Right hindlimb (tissue), 1 donor: Measurements from ENCODE around the gene KTI12.
"Not testable (repeated sequence)": the region's sequence is repeated elsewhere in the genome, so short reads cannot be mapped to it uniquely, and the experiment has no call there.

Experiments
- DNase-seq: peaks from one replicate; pipeline ENCODE4 v3.0.0-alpha.2; 2018

The KTI12 gene, protein sequence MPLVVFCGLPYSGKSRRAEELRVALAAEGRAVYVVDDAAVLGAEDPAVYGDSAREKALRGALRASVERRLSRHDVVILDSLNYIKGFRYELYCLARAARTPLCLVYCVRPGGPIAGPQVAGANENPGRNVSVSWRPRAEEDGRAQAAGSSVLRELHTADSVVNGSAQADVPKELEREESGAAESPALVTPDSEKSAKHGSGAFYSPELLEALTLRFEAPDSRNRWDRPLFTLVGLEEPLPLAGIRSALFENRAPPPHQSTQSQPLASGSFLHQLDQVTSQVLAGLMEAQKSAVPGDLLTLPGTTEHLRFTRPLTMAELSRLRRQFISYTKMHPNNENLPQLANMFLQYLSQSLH

DNA sequence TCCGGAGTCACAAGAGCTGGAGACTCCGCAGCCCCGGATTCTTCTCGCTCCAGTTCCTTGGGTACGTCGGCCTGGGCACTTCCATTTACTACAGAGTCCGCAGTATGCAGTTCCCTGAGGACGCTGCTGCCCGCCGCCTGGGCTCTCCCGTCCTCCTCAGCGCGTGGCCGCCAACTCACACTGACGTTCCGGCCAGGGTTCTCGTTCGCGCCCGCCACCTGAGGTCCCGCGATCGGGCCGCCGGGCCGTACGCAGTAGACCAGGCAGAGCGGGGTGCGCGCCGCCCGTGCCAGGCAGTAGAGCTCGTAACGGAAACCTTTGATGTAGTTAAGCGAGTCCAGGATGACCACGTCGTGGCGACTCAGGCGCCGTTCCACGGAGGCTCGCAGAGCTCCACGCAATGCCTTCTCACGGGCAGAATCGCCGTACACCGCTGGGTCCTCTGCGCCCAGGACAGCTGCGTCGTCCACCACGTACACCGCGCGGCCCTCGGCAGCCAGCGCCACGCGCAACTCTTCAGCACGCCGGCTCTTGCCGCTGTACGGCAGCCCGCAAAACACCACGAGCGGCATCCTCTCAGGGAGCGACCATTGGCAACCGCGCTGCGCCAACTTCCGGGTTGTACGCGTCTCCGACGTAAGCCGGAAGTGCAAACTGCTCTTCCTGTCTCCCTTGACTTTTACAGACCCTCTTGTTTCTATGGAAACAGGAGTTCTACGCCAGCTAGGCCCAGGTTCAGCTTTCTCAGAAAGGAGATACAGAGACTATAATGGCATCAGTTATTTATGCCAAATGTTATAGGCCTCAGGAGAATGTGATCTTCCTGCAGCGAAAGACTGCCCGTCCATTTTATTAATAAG lies at the start of gene KTI12:
TSS of gene KTI12 (minus strand) at position 621 of the 860 bp plus-strand sequence. CDS start at position 572, 49 bp downstream.
- DNase-seq: peak; percentile 93

DNA sequence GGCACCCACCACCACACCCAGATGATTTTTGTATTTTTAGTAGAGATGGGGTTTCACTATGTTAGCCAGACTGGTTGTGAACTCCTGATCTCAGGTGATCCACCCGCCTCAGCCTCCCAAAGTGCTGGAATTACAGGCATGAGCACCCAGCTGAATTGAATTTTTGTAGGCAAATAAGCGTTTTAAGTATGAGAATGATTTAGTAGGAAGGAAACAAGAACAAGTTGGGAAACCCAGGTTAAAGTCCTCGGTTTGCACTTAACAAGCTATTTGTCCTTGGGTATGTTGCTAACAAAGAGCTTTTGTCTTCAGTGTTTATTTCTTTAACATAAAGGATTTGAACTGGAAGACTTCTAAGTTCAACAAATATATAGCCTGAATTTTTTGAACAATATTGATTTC lies 46.4 kb upstream of the KTI12 start:
- no peak for DNase-seq

DNA sequence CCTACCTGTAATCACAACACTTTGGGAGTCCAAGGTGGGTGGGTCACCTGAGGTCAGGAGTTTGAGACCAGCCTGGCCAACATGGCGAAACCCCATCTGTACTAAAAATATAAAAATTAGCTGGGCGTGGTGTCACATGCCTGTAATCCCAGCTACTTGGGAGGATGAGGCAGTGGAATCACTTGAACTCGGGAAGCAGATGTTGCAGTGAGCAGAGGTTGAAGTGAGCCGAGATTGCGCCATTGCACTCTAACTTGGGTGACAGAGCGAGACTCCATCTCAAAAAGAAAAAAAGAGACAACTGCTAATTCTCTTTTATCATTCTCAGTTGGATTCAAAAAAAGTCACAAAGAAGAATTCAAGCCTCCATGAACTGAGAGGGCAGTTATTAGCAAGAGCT lies 43.7 kb upstream of the KTI12 start:
- not testable (repeated sequence) for DNase-seq

DNA sequence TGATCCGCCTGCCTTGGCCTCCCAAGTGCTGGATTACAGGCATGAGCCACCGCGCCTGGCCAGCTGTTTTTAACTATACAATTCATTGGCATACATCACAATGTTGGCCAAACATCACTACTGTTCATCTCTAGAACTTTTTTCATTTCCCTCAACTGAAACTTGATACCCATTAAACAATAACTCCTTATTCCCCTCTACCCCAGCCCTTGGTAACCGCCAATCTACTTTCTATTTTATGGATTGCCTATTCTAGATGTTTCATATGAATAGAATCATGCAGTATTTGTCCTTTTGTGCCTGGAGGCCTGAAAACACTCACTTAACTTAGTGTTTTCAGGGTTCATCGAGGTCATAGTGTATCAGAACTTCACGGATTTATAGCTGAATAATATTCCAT lies 38.7 kb upstream of the KTI12 start:
- DNase-seq: no peak

DNA sequence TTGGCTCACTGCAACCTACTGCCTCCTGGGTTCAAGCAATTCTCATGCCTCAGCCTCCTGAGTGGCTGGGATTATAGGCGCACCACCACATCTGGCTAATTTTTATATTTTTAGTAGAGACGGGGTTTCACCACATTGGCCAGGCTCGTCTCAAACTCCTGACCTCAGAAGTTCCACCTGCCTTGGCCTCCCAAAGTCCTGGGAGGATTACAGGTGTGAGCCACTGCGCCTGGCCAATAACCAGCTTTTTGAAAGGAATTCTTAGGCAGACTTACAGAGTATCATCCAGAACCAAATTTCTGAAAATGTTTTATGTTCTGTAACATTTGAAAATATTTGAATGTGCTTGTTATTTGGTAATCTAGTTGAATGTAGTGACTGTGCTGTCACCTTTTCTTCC lies 37.1 kb upstream of the KTI12 start:
- DNase-seq: no peak

DNA sequence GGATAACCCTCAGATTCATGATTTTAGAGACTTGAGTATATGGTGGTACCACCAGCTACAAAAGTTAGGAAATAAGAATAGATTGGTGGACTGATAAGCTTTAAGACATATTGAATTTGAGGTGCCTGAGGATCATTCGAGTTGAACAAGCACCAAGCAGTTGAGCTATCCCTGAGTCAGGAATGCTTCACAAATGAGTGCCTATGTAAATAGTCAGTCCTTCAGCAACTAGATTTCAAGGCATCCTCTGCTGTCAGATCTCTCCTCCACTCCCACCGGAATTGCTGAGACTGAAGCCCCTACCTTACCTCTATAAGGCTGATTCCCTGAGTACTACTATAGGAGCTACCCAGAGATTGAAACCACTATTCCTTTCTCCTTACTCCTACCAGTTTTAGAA lies 29.6 kb upstream of the KTI12 start:
- no peak for DNase-seq

DNA sequence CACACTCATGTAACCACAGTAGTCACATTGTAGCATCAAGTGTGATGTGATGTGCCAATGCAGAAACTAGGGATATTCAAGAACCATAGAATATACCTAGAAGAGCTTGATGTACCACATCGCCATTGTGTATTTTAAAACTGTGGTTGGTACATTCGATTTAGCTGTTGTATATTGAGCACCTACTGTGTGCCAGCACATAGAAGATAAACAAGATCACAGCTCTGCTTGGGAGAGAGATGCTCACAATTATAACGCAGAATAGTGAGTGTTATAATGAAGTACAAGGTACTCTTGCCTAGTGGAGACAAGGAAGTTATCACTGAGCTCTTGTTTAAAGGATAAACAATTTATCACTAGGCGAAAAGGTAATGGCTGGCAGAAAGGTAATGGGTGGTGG lies 27.2 kb upstream of the KTI12 start:
- DNase-seq: no peak

DNA sequence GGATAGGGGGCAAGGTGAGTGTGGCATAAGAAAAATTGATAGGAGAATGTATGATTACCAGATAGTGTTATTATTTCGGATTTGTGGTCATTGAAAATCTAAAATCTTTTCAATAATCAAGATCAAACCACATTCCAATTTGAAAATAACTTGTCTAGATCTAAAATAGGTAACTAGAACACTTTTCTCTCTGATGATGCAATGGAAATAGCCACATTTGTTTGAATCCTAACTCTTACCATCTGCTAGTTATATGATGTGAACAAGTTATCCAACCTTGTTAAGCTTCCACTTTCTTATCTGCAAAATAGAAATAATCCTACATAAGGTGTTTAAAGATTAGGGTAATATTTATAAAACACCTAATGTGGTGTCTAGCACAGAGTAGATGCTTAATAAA lies 26.3 kb upstream of the KTI12 start:
- DNase-seq: no peak

DNA sequence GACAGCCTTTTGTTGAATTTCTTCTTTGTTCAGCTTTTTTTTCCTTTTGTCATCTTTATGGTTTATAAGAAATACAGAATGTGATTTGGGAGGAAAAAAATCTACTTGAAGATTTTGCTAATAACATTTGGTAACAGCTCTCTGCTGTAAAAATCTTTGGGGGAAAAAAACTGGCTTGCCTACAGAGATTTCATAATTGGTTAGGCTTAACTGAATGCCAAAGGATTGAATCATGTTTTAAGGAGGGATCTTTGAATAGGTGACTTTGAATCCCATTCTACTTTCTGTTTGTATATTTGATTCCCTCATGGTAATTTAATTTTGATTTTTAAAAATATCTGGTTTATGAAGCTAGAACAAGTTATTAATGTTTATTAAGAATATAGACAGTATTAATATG lies 25.7 kb upstream of the KTI12 start:
- DNase-seq: no peak

DNA sequence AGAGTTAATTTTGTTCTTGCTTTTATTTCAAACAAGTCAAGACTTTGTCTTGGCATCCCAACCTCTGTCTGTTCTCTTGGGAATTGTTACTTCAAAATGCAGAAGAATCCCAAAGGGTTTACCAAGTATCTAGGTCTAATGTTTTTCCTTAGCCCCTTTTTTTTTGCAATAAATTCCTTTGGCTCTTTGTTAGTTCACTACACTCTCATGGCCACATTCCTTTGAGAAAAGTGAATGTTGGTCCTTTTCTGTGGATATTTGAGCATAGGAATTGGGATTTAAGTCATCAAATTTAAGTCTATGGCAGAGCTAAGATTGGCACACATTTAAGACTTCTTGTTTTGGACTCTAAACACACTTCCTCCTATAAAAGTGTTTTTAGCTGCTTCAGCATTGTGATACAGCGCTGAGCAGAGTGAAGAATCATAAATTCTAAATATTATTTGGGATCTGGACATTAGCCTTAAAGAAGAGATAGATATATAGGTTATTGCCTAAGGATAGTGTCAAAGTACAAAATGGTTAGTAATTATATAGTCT lies 24.3 kb upstream of the KTI12 start:
- DNase-seq: no peak

DNA sequence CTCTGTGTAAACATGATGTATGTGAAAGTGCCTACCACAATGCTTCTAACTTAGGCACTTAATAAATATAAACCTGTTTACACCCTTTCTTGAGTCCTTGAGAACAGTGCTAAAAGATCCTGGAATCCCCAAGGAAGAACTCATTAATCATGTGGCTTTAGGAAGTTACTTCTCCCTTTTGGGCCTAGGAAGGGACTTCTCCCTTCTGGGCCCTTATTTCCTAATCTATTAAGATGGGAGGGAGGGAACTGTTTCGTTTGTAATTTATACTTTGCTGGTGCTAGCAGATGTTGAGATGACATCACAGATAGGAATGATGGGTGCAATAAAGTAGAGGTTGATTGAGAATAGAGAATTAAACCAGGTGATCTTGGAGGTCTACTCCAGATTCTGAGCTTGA lies 23.6 kb upstream of the KTI12 start:
- DNase-seq: no peak

DNA sequence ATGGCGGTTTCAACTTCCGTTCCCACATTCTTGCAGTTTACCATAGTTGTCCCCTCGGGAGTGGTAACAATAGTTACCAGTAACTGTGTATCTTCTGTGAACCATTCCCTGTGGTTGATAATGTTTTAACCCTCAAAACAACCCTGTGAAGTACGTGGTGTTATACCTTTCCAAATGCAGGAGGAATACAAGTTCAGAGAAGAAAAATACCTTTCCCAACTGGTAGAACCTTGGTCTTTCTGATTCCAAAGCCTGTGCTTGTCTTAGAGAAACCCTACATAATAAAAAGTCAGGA lies 23.3 kb upstream of the KTI12 start:
- no peak for DNase-seq

DNA sequence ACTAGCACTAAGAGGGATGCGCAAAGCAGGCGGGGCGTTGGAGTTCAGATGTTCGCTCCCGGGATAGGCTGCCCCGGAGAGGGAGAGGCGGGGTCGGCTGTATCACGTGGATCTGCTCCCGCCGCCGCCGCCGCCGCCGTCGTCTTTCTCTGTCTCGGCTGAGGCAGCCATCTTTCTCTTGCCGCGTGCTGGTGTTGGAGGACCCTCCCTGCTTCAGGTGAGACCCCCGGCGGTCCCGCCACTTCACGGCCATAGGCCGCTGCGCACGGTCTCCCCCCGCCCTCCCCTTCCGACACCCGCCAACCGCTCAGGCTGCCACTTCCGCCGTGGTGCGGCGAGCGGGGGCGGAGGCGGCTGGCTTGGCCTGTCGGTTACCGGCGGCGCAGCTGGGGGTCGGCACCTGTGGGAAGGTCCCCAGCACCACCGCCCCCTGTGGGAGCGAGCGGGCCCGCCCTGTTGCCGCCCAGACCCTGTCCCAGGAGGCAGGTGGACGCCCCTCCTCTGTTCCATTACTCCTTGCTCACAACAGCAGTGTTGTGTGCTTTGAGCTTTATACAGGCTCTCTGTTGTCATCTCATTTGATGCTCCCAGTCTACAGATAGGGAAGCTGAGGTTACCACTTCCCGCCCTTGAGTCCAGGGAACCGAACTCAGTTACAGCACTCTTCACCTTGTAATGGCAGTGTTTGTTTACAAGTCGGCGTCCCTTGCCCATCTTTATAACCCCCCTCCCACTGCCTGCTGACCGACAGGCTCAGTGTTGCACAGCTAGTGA lies 22.7 kb upstream of the KTI12 start, which contains the start of gene BTF3L4:
TSS of gene BTF3L4 (plus strand) at position 133 of the 774 bp plus-strand sequence. CDS start 3,553 bp downstream, outside the sequence.
- peak; percentile 97 for DNase-seq

DNA sequence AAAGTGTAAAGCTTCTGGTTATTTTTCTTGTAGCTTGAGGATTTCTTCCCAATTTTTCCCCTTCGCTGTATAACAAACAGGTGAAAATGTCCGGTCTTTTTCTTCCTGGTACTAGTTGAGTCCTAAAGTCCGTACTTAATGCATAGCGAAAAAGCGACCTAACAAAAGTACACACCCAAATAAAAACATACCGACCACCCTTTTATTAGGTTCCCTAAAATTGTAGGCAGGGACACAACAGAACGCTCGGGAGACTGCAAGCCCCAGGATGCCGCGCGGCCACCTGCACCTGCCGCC lies 22.2 kb upstream of the KTI12 start:
- no peak for DNase-seq

DNA sequence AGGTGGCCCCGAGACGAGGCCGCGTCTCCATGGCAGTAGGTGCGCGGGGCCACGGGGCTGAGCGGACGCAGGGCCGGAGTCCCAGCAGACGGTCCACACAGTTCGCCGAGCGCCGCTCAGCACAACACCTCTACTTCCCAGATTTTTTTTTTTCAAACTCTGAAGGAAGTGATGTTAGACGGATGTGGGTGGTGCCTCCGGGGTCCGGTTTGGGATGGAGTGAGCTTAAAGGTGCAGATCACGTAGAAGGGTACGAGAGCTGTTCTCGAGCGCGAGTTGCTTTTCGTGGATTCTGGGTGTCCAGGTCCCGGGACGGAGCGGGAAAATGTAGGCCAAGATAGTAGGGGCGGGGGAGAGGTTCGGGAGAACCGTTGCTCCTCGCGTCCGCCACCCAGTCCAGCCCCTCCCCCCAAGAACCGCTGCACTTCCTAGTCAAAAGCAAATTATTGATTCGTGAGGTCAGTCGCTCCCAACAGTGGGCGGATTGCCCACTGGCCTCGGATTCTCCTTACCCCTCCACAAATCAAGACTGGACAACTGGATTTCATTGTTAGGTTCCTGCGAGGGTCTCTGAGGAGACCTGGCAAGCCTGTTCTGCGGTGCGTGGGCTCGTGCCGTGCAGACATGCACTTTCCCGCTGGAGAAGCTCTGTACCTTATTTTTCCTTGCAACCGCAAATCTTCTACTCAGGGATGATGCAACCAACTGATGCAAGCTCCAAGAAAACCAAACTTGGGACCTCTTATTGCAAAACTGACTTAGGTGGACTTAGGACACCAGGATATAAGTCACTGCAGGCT lies 21.7 kb upstream of the KTI12 start, which contains the start of gene TXNDC12:
TSS of gene TXNDC12 (minus strand) at position 126 of the 800 bp plus-strand sequence. CDS start at position 31, 95 bp downstream.
- DNase-seq: peak; percentile 90

DNA sequence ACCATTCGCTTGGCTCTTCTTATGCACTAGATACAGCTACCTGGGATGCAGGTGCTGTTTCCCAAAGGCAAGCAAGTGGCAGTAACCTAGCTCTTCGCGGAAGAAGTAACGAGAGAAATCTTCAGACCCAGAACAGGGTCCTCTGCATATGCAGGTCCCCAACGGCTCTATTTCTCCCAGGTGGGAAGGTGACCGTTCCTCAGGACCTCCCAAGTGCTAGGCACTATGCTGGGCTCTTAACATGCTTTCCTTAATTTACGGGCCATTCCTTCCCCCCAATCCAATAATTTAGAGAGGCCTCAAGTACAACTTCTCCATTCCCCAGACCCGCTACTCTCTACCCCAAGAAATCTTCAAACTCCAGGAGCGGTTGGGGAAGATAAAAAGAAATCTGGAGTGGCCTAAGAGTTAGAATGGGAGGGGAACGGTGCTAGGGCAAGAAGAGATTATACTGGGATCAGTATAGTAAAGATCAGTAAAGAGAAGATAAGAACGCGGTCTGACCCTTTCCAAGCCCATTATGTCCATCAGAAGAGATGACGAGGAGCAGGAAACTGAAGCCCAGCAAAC lies 21.0 kb upstream of the KTI12 start:
- DNase-seq: no peak

DNA sequence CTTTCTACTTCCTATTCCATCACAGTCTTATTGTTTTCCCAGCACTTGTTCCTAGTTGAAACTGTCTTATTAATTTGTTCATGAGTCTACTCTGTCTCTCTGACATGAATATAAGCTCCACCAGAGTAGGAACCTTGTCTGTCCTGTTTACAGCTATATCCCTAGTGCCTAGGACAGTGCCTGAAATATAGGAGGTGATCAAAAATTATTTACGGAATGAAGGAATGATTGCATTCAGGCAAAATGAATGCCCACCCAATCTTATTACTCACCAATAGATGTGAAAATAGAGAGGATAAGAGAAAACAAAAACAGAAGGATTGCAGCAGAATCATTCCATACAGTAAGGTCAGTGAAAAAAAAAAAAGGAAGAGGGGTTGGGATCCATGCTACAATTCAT lies 20.3 kb upstream of the KTI12 start:
- DNase-seq: no peak

DNA sequence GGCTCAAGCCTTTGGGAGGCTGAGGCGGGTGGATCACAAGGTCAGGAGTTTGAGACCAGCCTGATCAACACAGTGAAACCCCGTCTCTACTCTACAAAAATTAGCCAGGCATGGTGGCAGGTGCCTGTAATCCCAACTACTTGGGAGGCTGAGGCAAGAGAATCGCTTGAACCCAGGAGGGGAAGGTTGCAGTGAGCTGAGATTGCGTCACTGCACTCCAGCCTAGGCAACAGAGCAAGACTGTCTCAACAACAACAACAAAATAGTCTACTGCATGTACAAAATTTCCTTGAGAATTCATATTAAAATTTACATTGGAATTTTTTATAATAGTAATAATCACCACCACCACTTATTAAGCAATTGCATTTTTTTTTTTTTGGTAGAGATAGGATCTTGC lies 15.7 kb upstream of the KTI12 start:
- not testable (repeated sequence) for DNase-seq

DNA sequence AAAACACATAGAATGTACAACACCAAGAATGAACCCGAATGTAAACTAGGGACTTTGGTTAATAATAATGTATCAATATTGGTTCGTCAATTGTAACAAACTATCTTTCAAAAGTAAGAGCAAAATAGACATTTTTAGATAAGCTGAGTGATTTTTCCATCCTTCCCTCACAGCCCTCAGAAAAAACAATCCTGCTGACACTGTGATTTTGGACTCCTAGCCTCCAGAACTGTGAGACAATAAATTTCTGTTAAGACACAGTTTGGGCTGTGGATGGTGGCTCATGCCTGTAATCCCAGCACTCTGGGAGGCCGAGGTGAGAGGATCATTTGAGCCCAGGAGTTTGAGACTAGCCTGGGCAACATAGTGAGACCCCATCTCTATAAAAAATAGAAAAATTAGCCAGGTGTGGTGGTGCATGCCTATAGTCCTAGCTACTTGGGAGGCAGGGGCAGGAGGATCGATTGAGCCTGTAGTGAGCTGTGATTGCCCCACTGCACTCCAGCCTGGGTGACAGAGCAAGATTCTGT lies 12.1 kb upstream of the KTI12 start:
- DNase-seq: not testable (repeated sequence)

DNA sequence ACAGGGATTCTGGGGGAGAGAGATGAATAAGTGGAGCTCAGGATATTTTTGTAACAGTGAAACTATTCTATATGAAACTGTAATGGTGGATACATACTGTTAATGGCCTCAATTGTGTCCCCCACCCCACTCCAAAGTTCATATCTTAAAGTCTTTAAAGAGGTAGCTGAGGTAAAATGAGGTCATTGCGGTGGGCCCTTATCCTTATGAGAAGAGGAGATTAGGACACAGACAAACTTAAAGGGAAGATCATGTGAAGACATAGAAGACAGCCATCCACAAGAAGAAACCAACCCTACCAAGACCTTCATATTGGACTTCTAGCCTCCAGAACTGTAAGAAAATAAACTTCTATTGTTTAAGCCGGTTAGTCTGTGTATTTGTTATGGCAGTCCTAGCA lies 11.6 kb upstream of the KTI12 start:
- no peak for DNase-seq

DNA sequence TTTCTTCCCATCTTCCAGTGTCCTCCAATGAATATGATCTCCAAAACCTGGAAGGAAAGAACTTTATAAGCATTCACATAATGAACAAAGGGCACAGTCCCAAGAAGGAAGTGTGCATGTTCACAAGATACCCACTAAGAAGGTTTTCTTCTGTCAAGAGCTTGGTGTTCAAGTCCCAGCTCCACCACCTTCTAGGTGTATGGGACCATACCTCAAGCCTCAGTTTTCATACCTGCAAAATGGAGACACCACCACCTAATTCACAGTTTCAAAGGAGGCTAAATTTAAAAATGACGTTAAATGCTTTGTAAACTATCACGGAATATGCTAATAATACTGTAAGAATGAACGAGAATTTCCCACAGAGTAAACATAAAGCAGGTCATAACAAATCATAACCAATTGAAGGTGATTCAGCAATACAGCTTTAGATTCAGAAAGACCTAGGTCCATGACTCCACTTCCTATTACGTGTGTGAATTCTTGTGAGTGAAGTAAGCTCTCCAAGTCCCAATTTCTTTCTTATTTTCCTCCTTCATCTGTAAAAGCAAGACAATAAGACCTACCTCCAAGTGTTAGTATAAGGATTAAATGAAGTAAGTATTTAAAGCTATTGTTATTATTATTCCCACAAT lies 8.1 kb upstream of the KTI12 start:
- DNase-seq: no peak
